IMR-90 (cell line): ENCODE data around the gene KDM3A.

Experiments
- BHLHE40 ChIP-seq: fragments of 150-350 bp; IDR thresholded peaks from 2 replicates; pipeline ENCODE4 v1.6.1; 2016; ENCODE audit warnings: mild to moderate bottlenecking, low read depth, low read length
- CHD1 ChIP-seq: IDR thresholded peaks from 2 replicates; pipeline ENCODE4 v1.6.1; 2012; ENCODE audit warnings: low read depth, low read length, improper control_type of control experiment
- FOS ChIP-seq: fragments of 150-350 bp; IDR thresholded peaks from 2 replicates; pipeline ENCODE4 v1.6.1; 2016; ENCODE audit warnings: low read depth, low read length
- MAFK ChIP-seq: IDR thresholded peaks from 2 replicates; pipeline ENCODE4 v1.6.1; 2012; ENCODE audit warnings: low read depth, low read length, improper control_type of control experiment
- MAZ ChIP-seq: IDR thresholded peaks from 2 replicates; pipeline ENCODE4 v1.6.1; 2012; ENCODE audit warnings: low read depth, mild to moderate bottlenecking, low read length, improper control_type of control experiment, moderate library complexity, borderline replicate concordance
- MXI1 ChIP-seq: IDR thresholded peaks from 2 replicates; pipeline ENCODE4 v1.6.1; 2012; ENCODE audit warnings: low read depth, mild to moderate bottlenecking, low read length, moderate library complexity, borderline replicate concordance
- POLR2A ChIP-seq: IDR thresholded peaks from 2 replicates; pipeline ENCODE4 v1.6.1; 2012; ENCODE audit warnings: mild to moderate bottlenecking, low read depth, low read length
- RAD21 ChIP-seq: IDR thresholded peaks from 2 replicates; pipeline ENCODE4 v1.6.1; 2012; ENCODE audit warnings: low read length, improper control_type of control experiment
- RCOR1 ChIP-seq: IDR thresholded peaks from 2 replicates; pipeline ENCODE4 v1.6.1; 2012; ENCODE audit warnings: mild to moderate bottlenecking, low read length, improper control_type of control experiment; ENCODE audit not compliant: insufficient replicate concordance
- SMC3 ChIP-seq: fragments of 150-350 bp; IDR thresholded peaks from 2 replicates; pipeline ENCODE4 v1.6.1; 2016; ENCODE audit warnings: low read depth, mild to moderate bottlenecking, antibody characterized with exemption, low read length, moderate library complexity
- TF ChIP-seq, protein P1 (sequence below): fragments of 150-350 bp; IDR thresholded peaks from 2 replicates; pipeline ENCODE4 v1.6.1; 2017; ENCODE audit warnings: mild to moderate bottlenecking, antibody characterized with exemption, low read length, low read depth
- TF ChIP-seq, protein P2 (sequence below): conservative IDR thresholded peaks from 2 replicates; pipeline ENCODE4 v1.5.1; 2012; ENCODE audit warnings: mild to moderate bottlenecking, low read depth, low read length, improper control_type of control experiment
- TF ChIP-seq, protein P3 (sequence below): fragments of 150-350 bp; IDR thresholded peaks from 2 replicates; pipeline ENCODE4 v1.6.1; 2016; ENCODE audit warnings: low read depth, mild to moderate bottlenecking, low read length, moderate library complexity, borderline replicate concordance

DNA sequence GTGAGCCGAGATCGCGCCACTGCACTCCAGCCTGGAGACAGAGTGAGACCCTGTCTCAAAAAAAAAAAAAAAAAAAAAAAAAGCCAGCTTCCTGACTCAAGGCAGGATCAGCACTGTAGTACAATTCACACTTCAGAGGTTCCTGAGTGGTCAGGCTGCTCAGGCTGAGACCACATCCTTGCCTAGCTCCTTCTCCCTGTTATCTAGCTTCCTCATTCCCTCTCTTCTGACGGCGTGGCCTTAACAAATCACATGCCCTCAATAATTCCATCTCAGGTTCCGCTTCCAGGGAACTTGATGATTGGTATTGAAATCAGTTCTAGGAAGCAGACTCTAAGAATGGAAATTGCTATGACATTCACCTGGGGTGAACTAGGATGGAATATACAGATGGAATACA, 29.8 kb upstream of the KDM3A start:
- TF ChIP-seq BHLHE40: no peak
- TF ChIP-seq, protein P1, sequence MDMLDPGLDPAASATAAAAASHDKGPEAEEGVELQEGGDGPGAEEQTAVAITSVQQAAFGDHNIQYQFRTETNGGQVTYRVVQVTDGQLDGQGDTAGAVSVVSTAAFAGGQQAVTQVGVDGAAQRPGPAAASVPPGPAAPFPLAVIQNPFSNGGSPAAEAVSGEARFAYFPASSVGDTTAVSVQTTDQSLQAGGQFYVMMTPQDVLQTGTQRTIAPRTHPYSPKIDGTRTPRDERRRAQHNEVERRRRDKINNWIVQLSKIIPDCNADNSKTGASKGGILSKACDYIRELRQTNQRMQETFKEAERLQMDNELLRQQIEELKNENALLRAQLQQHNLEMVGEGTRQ: no peak
- TF ChIP-seq CHD1: no peak
- TF ChIP-seq, protein P2, sequence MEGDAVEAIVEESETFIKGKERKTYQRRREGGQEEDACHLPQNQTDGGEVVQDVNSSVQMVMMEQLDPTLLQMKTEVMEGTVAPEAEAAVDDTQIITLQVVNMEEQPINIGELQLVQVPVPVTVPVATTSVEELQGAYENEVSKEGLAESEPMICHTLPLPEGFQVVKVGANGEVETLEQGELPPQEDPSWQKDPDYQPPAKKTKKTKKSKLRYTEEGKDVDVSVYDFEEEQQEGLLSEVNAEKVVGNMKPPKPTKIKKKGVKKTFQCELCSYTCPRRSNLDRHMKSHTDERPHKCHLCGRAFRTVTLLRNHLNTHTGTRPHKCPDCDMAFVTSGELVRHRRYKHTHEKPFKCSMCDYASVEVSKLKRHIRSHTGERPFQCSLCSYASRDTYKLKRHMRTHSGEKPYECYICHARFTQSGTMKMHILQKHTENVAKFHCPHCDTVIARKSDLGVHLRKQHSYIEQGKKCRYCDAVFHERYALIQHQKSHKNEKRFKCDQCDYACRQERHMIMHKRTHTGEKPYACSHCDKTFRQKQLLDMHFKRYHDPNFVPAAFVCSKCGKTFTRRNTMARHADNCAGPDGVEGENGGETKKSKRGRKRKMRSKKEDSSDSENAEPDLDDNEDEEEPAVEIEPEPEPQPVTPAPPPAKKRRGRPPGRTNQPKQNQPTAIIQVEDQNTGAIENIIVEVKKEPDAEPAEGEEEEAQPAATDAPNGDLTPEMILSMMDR: no peak
- no peak for TF ChIP-seq POLR2A
- TF ChIP-seq MXI1: no peak
- TF ChIP-seq RCOR1: no peak
- no peak for TF ChIP-seq MAZ
- TF ChIP-seq, protein P3, sequence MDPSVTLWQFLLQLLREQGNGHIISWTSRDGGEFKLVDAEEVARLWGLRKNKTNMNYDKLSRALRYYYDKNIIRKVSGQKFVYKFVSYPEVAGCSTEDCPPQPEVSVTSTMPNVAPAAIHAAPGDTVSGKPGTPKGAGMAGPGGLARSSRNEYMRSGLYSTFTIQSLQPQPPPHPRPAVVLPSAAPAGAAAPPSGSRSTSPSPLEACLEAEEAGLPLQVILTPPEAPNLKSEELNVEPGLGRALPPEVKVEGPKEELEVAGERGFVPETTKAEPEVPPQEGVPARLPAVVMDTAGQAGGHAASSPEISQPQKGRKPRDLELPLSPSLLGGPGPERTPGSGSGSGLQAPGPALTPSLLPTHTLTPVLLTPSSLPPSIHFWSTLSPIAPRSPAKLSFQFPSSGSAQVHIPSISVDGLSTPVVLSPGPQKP: no peak
- no peak for TF ChIP-seq RAD21
- no peak for TF ChIP-seq SMC3
- TF ChIP-seq FOS: no peak
- TF ChIP-seq MAFK: no peak
